Measurements from ENCODE around the gene PCDH7. TPM values are rescaled to one million over a fixed set of nuclear protein-coding genes. Genes with fewer than 3 reads are reported as not detected.

Gene PCDH7
- total RNA-seq, 4 donors from 2014 or later = 12.6 to 55.0 (median 40.0) TPM

- WGBS, 2 donors = 74 to 75% methylated on average over 8 of the region's 8 CpGs
- peaks cover 7% of the 10 kb centered on the region in 2 donors for H3K4me1 ChIP-seq
- no peak overlapping the region for H3K4me3 ChIP-seq (replicated peaks in 1 of 3)
- no peaks in the 10 kb centered on the region for H3K27me3 ChIP-seq
- no peaks in the 10 kb centered on the region for H3K36me3 ChIP-seq
- H3K9me3 ChIP-seq = no peaks in the 10 kb centered on the region
- TF ChIP-seq POLR2A (IDR thresholded peaks at IDR 0.05) (no peak), CTCF (IDR thresholded peaks at IDR 0.05) (no peak)
- H3K27ac ChIP-seq = no peak overlapping the region
- no peak for DNase-seq
- intact Hi-C loops (cut with DNase I) = no loop called here
Measured at GRCh38 chr4:30767147-30767845, 47.1 kb downstream of the PCDH7 start.

GRCh38 chr4:30768277-30768676 is 48.1 kb downstream of the PCDH7 start:
- 20 to 36% methylated on average over 2 of the region's 2 CpGs for WGBS, 2 donors

GRCh38 chr4:30769093-30769492 is 48.9 kb downstream of the PCDH7 start:
- Histone ChIP-seq H3K4me1 (peaks cover 7% of the 10 kb centered on the region in 2 donors), H3K27me3 (no peaks in the 10 kb centered on the region), H3K27ac (no peak overlapping the region), H3K9me3 (no peaks in the 10 kb centered on the region), H3K36me3 (no peaks in the 10 kb centered on the region), H3K4me3 (replicated peaks in 1 of 3) (no peak overlapping the region)
- 52 to 56% methylated on average over 6 of the region's 6 CpGs for WGBS, 2 donors
- intact Hi-C loops (cut with DNase I) = no loop called here
- DNase-seq = peak in 1 of 2 donors; percentile 55
- TF ChIP-seq POLR2A (IDR thresholded peaks at IDR 0.05) (no peak), CTCF (IDR thresholded peaks at IDR 0.05) (no peak)

More at GRCh38 chr4:30768277-30768676, 48.1 kb downstream of the PCDH7 start:
- H3K9me3 ChIP-seq = no peaks in the 10 kb centered on the region
- peaks cover 2 to 7% of the 10 kb centered on the region in 2 donors for H3K4me1 ChIP-seq
- H3K36me3 ChIP-seq = no peaks in the 10 kb centered on the region
- no peak overlapping the region for H3K4me3 ChIP-seq (replicated peaks in 1 of 3)
- H3K27ac ChIP-seq = no peak overlapping the region
- no peaks in the 10 kb centered on the region for H3K27me3 ChIP-seq
- TF ChIP-seq CTCF (IDR thresholded peaks at IDR 0.05) (no peak), POLR2A (IDR thresholded peaks at IDR 0.05) (no peak)
- intact Hi-C loops (cut with DNase I) = no loop called here
- DNase-seq = peak in 1 of 2 donors; percentile 3

- TF ChIP-seq CTCF (IDR thresholded peaks at IDR 0.05) (no peak), POLR2A (IDR thresholded peaks at IDR 0.05) (no peak)
- no peak overlapping the region for H3K4me3 ChIP-seq (replicated peaks in 1 of 3)
- no peaks in the 10 kb centered on the region for H3K9me3 ChIP-seq
- intact Hi-C loops (cut with DNase I) = loop anchor here (10.0 kb wide), 1 partner anchor 45 kb away; the partner anchor contains the start of gene PCDH7
- H3K27ac ChIP-seq = no peak overlapping the region
- peaks cover 7% of the 10 kb centered on the region in 2 donors for H3K4me1 ChIP-seq
- no peaks in the 10 kb centered on the region for H3K36me3 ChIP-seq
- DNase-seq = no peak
- 80 to 82% methylated on average over 2 of the region's 2 CpGs for WGBS, 2 donors
- no peaks in the 10 kb centered on the region for H3K27me3 ChIP-seq
Measured at GRCh38 chr4:30770049-30770549, 49.9 kb downstream of the PCDH7 start.

- DNase-seq = no peak
- H3K27me3 ChIP-seq = no peaks in the 10 kb centered on the region
- no peak overlapping the region for H3K27ac ChIP-seq
- no peak overlapping the region for H3K4me3 ChIP-seq (replicated peaks in 1 of 3)
- peaks cover 7% of the 10 kb centered on the region in 2 donors for H3K4me1 ChIP-seq
- intact Hi-C loops (cut with DNase I) = loop anchor here (10.0 kb wide), 1 partner anchor 46 kb away; the partner anchor contains the start of gene PCDH7
- TF ChIP-seq POLR2A (IDR thresholded peaks at IDR 0.05) = no peak
- no peaks in the 10 kb centered on the region for H3K36me3 ChIP-seq
- 80 to 90% methylated on average over 2 of the region's 2 CpGs for WGBS, 2 donors
- H3K9me3 ChIP-seq = no peaks in the 10 kb centered on the region
Measured at GRCh38 chr4:30770812-30771211, 50.6 kb downstream of the PCDH7 start.

All from thyroid gland (tissue), 4 donors.